HEK293T (cell line): ENCODE data around the gene RORC.
"Not testable (repeated sequence)": the region's sequence is repeated elsewhere in the genome, so short reads cannot be mapped to it uniquely, and the experiment has no call there.

Source experiments
- BHLHE40 ChIP-seq: fragments of 450-650 bp; IDR thresholded peaks from 2 replicates; pipeline ENCODE4 v1.6.1; 2016; ENCODE audit warnings: mild to moderate bottlenecking, moderate library complexity, borderline replicate concordance
- ELF4 ChIP-seq: fragments of 450-650 bp; IDR thresholded peaks from 2 replicates; pipeline ENCODE4 v1.6.1; 2017; ENCODE audit warnings: antibody characterized with exemption
- FOXA1 ChIP-seq: fragments of 450-650 bp; IDR thresholded peaks from 2 replicates; pipeline ENCODE4 v1.6.1; 2016; ENCODE audit warnings: mild to moderate bottlenecking
- FOXK2 ChIP-seq: fragments of 450-650 bp; IDR thresholded peaks from 2 replicates; pipeline ENCODE4 v1.6.1; 2016; ENCODE audit warnings: mild to moderate bottlenecking
- FOXM1 ChIP-seq: fragments of 450-650 bp; IDR thresholded peaks from 2 replicates; pipeline ENCODE4 v1.6.1; 2017; ENCODE audit warnings: mild to moderate bottlenecking, borderline replicate concordance
- HDGF ChIP-seq: fragments of 450-650 bp; IDR thresholded peaks from 2 replicates; pipeline ENCODE4 v1.6.1; 2017; ENCODE audit warnings: antibody characterized with exemption, borderline replicate concordance
- LEF1 ChIP-seq: fragments of 450-650 bp; IDR thresholded peaks from 2 replicates; pipeline ENCODE4 v1.6.1; 2017; ENCODE audit warnings: mild to moderate bottlenecking, borderline replicate concordance
- SP1 ChIP-seq: fragments of 450-650 bp; IDR thresholded peaks from 2 replicates; pipeline ENCODE4 v1.6.1; 2017
- SUZ12 ChIP-seq: fragments of 450-650 bp; IDR thresholded peaks from 2 replicates; pipeline ENCODE4 v1.6.1; 2016; ENCODE audit warnings: mild to moderate bottlenecking
- TARDBP ChIP-seq: fragments of 450-650 bp; IDR thresholded peaks from 2 replicates; pipeline ENCODE4 v1.6.1; 2016
- TF ChIP-seq, protein P1 (sequence below): fragments of 450-650 bp; IDR thresholded peaks from 2 replicates; pipeline ENCODE4 v1.6.1; 2016

- not testable (repeated sequence) for TF ChIP-seq HDGF, SUZ12, SP1, FOXA1, BHLHE40, FOXK2, FOXM1, LEF1, ELF4, TARDBP
- TF ChIP-seq, protein P1, sequence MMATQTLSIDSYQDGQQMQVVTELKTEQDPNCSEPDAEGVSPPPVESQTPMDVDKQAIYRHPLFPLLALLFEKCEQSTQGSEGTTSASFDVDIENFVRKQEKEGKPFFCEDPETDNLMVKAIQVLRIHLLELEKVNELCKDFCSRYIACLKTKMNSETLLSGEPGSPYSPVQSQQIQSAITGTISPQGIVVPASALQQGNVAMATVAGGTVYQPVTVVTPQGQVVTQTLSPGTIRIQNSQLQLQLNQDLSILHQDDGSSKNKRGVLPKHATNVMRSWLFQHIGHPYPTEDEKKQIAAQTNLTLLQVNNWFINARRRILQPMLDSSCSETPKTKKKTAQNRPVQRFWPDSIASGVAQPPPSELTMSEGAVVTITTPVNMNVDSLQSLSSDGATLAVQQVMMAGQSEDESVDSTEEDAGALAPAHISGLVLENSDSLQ = not testable (repeated sequence)
Observed at GRCh38 chr1:151768351-151769066, 63.1 kb downstream of the RORC start.
